Gastrocnemius medialis (tissue), 4 donors: ENCODE data around the gene ROR2.

Experiments
- CTCF ChIP-seq, 5 experiments: fragments of 450-650 bp in 3 of 5; fragments of 200-600 bp in 2 of 5; sonication (generic) in 2 of 5; IDR thresholded peaks in 4 of 5; conservative IDR thresholded peaks in 1 of 5; 1 replicate in 4 of 5; 2 replicates in 1 of 5; pipeline ENCODE4 v1.5.1; 2016 to 2019; ENCODE audit warnings: antibody characterized with exemption in 5 of 5, mild to moderate bottlenecking in 3 of 5, moderate library complexity in 3 of 5
- POLR2A ChIP-seq, 2 donors: fragments of 450-650 bp; IDR thresholded peaks; one replicate each; pipeline ENCODE4 v1.6.1; 2017; ENCODE audit warnings: antibody characterized with exemption in 2 of 2, mild to moderate bottlenecking in 2 of 2, moderate library complexity in 2 of 2

- no peak for TF ChIP-seq POLR2A (IDR thresholded peaks at IDR 0.05)
- TF ChIP-seq CTCF (IDR thresholded peaks at IDR 0.05 in 4 of 5, conservative IDR thresholded peaks at IDR 0.05 in 1 of 5): no peak
Observed at GRCh38 chr9:91519520-91520277, 430.3 kb downstream of the ROR2 start.
